ENCODE data around the gene ADORA1. TPM values are rescaled to one million over a fixed set of nuclear protein-coding genes. Genes with fewer than 3 reads are reported as not detected.

ADORA1 gene
- total RNA-seq, 2 experiments from 2014 or later = not detected

DNA sequence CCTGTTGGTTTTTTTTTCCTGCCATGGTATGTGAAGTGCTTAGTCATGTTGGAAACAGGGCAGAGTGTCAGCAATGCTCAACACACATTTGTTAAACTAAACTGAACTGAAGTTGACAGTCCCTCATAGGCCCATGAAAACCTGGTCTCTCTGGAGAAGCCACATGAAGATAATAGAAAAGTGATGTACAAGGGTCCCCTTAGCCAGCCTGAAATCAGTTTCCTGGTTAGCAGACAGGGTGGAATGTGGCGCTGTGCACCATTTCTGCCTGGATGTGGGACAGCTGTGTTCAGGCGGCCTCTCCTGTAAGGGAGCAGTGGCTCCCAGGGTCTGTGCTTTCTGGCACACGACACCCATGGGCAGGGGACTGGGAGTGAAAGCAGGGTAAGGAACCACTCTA lies 68.8 kb downstream of the ADORA1 start:
- no peak overlapping the region for H3K27ac Mint-ChIP-seq
- CTCF ChIA-PET = no interaction called here
- H3K4me3 Mint-ChIP-seq = no peak overlapping the region
- no peak for ATAC-seq
- DNase-seq = no peak
- H3K27me3 Mint-ChIP-seq = peaks cover 28% of the 10 kb centered on the region
- no peaks in the 10 kb centered on the region for H3K9me3 Mint-ChIP-seq (ENCODE audit: low read depth)
- H3K36me3 Mint-ChIP-seq = no peaks in the 10 kb centered on the region
- no peaks in the 10 kb centered on the region for H3K4me1 Mint-ChIP-seq

DNA sequence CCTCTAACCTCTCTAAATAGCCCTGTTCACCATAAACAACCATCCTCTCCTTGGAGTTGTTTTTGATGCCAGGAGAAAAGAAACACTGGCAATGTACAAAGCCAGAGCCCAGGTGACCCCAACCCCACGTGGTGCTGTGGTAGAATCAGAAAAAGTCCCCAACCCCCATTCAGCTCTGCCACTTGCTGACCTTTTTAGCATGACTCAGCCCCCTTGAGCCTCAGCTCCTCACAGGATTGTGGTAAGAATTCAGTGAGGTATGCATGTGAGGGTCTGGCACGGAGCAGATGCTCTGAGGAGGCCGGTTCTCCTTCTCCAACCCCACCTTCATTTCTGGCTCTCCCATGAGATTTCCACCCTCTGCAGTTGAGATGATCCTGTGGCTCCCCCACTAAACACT lies 70.1 kb downstream of the ADORA1 start:
- Mint-ChIP-seq H3K9me3 (ENCODE audit: low read depth) (no peaks in the 10 kb centered on the region), H3K4me3 (no peak overlapping the region), H3K27me3 (peaks cover 29% of the 10 kb centered on the region), H3K36me3 (no peaks in the 10 kb centered on the region), H3K27ac (no peak overlapping the region), H3K4me1 (no peaks in the 10 kb centered on the region)
- ATAC-seq = no peak
- CTCF ChIA-PET = no interaction called here
- DNase-seq = no peak

GRCh38 chr1:203199002-203199401 lies 71.5 kb downstream of the ADORA1 start:
- H3K4me1 Mint-ChIP-seq = no peaks in the 10 kb centered on the region
- no peaks in the 10 kb centered on the region for H3K9me3 Mint-ChIP-seq (ENCODE audit: low read depth)
- no peak for ATAC-seq
- CTCF ChIA-PET = no interaction called here
- DNase-seq = no peak
- no peaks in the 10 kb centered on the region for H3K36me3 Mint-ChIP-seq
- peaks cover 36% of the 10 kb centered on the region for H3K27me3 Mint-ChIP-seq
- H3K4me3 Mint-ChIP-seq = no peak overlapping the region
- no peak overlapping the region for H3K27ac Mint-ChIP-seq

- no peaks in the 10 kb centered on the region for H3K4me1 Mint-ChIP-seq
- no peaks in the 10 kb centered on the region for H3K36me3 Mint-ChIP-seq
- no peak overlapping the region for H3K27ac Mint-ChIP-seq
- ATAC-seq = no peak
- CTCF ChIA-PET = interaction anchor here (1.1 kb wide), 1 partner anchor 15 kb away, joined by 3 read pairs; no protein-coding TSS in a partner anchor
- no peak for DNase-seq
- H3K9me3 Mint-ChIP-seq (ENCODE audit: low read depth) = no peaks in the 10 kb centered on the region
- peaks cover 36% of the 10 kb centered on the region for H3K27me3 Mint-ChIP-seq
- H3K4me3 Mint-ChIP-seq = no peak overlapping the region
Measured at GRCh38 chr1:203199481-203199815, 71.9 kb downstream of the ADORA1 start.

DNA sequence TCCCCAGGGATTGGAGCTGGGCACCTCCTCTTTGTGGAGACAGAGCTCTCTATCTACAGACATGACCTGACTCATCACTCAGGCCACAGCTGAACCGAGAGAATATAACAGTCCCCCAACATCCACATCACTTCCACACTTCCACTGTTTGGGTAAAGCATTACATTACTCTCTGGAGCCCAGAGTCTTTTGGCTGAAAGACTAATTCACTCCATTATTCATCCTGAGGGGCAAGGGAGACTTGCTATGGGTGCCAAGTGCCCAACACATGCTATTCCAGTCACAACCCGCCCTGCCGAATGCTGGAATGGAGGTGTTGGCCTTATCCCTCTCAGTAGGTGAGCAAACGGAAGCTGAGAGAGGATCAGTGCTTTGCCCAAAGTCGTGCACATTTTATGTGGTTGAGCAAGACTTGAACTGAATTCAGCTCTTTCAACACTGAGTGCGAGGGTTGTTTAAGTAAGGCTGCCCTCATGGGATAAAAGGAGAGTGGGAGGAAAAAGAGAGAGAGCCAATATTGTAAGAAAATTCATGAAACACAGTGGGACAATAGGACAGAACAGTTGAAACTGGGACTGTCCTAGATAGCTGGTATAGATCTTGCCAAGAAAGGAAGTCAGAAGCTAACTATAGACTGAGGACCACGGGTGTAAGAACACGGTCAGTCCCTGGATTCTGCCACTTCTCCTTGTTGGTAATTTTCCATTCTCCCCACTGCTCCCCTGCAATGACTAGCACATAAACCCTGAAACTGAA lies 72.5 kb downstream of the ADORA1 start:
- H3K9me3 Mint-ChIP-seq (ENCODE audit: low read depth) = no peaks in the 10 kb centered on the region
- no peak overlapping the region for H3K4me3 Mint-ChIP-seq
- no peaks in the 10 kb centered on the region for H3K4me1 Mint-ChIP-seq
- H3K27me3 Mint-ChIP-seq = peaks cover 36% of the 10 kb centered on the region
- CTCF ChIA-PET = interaction anchor here (1.1 kb wide), 1 partner anchor 14 kb away, joined by 3 read pairs; no protein-coding TSS in a partner anchor
- no peaks in the 10 kb centered on the region for H3K36me3 Mint-ChIP-seq
- DNase-seq = no peak
- H3K27ac Mint-ChIP-seq = no peak overlapping the region
- ATAC-seq = no peak

DNA sequence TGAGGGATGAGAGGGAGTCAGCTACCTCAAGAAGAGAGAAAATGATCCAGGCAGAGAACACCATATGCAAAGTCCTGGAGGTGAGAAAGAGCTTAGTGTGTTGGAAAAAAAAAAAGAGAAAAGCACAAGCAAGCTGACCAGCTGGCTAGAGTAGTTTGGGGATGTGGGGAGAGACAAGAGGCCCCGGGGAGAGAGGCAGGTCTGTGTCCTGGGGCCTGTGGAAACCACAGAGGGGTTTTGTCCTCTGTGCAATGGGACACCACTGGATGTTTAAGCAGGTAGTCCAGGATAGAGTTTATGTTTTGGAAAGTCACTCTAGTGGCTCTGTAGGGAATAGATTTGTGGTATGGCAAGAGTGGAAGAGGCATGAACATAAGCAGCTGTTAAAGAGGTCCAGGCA lies 73.4 kb downstream of the ADORA1 start:
- peaks cover 31% of the 10 kb centered on the region for H3K27me3 Mint-ChIP-seq
- no peaks in the 10 kb centered on the region for H3K4me1 Mint-ChIP-seq
- H3K36me3 Mint-ChIP-seq = no peaks in the 10 kb centered on the region
- no peak overlapping the region for H3K27ac Mint-ChIP-seq
- CTCF ChIA-PET = interaction anchor here (1.3 kb wide), 1 partner anchor 9 kb away, joined by 3 read pairs; no protein-coding TSS in a partner anchor
- no peak overlapping the region for H3K4me3 Mint-ChIP-seq
- DNase-seq (no peak), ATAC-seq (no peak)
- H3K9me3 Mint-ChIP-seq (ENCODE audit: low read depth) = no peaks in the 10 kb centered on the region

DNA sequence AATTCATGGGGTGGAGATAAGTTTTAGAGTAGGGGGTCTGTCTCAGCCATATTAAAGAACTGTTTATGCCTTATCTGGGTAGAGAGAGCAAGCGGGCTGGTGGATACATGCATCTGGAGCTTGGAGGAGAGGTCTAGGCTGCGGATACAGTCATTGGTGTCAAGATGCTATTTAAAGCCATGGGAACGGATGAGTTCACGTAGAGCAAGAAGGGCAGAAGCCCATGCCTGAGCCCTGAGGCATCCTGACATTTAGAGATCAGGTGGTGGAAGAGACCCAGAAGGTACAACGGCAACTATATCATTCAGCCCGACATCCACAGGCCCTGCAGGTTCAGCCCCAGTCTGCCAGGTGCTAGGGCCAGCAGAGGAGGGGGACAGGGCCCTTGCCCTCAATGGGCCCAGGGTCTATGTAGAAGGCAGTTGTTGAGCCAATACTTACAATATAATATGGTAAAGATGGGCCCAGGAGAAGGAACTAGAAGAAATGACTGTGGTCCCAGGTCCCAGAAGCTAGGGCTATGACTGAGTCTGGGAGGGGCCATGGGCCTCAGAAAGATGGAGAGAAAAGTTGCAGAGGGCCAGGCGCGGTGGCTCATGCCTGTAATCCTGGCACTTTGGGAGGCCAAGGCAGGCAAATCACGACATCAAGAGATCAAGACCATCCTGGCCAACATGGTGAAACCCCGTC lies 74.1 kb downstream of the ADORA1 start:
- no peak overlapping the region for H3K27ac Mint-ChIP-seq
- H3K9me3 Mint-ChIP-seq (ENCODE audit: low read depth) = no peaks in the 10 kb centered on the region
- no peaks in the 10 kb centered on the region for H3K36me3 Mint-ChIP-seq
- DNase-seq (no peak), ATAC-seq (no peak)
- peaks cover 28% of the 10 kb centered on the region for H3K27me3 Mint-ChIP-seq
- H3K4me3 Mint-ChIP-seq = no peak overlapping the region
- H3K4me1 Mint-ChIP-seq = no peaks in the 10 kb centered on the region
- CTCF ChIA-PET = interaction anchor here (1.3 kb wide), 1 partner anchor 10 kb away, joined by 3 read pairs; no protein-coding TSS in a partner anchor

- H3K27me3 Mint-ChIP-seq = peaks cover 19% of the 10 kb centered on the region
- ATAC-seq (no peak), DNase-seq (no peak)
Measured at GRCh38 chr1:203202431-203203245, 75.1 kb downstream of the ADORA1 start.

GRCh38 chr1:203204756-203205155 lies 77.2 kb downstream of the ADORA1 start:
- H3K27me3 Mint-ChIP-seq = peaks cover 24% of the 10 kb centered on the region
- no peaks in the 10 kb centered on the region for H3K9me3 Mint-ChIP-seq (ENCODE audit: low read depth)
- no peak for DNase-seq
- H3K4me1 Mint-ChIP-seq = peaks cover 3% of the 10 kb centered on the region
- H3K4me3 Mint-ChIP-seq = no peak overlapping the region
- CTCF ChIA-PET = interaction anchor here (0.9 to 1.7 kb wide), 3 partner anchors 10 to 33 kb away, joined by 3 to 5 read pairs (median 3); no protein-coding TSS in a partner anchor
- H3K27ac Mint-ChIP-seq = no peak overlapping the region
- ATAC-seq = no peak
- no peaks in the 10 kb centered on the region for H3K36me3 Mint-ChIP-seq

More at GRCh38 chr1:203202431-203203245, 75.1 kb downstream of the ADORA1 start:
- H3K4me1 Mint-ChIP-seq = peaks cover 3% of the 10 kb centered on the region
- CTCF ChIA-PET = interaction anchor here (0.9 kb wide), 1 partner anchor 13 kb away, joined by 3 read pairs; no protein-coding TSS in a partner anchor
- no peak overlapping the region for H3K27ac Mint-ChIP-seq
- H3K36me3 Mint-ChIP-seq = no peaks in the 10 kb centered on the region
- H3K9me3 Mint-ChIP-seq (ENCODE audit: low read depth) = no peaks in the 10 kb centered on the region
- no peak overlapping the region for H3K4me3 Mint-ChIP-seq

DNA sequence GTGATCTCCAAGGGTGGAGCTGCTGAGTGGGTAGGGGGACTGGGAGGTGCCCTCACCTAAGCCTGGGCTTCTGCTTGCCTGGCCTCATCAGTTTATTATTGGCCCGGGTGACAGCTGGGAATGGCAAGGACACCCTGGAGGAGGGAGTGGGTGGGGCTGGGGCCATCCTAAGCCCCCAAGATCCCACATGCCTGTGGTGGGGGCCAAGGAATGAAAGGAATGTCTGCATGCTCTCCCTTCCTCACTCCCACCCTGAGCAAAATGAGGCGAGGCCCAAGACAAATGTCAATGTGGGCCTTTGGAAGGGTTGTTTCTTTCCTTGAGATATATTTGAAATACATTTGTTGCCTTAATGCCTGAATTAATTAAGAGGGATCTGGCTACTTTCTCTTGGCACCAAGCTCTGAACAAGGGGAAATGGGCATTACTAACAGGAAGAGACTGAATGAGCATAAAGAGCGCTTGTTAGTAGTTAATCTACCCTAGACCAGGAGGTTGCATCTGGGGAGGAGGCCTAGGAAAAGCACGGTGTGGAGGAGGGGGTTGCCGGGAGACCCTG lies 78.7 kb downstream of the ADORA1 start:
- Mint-ChIP-seq H3K4me3 (no peak overlapping the region), H3K27me3 (peaks cover 24% of the 10 kb centered on the region), H3K27ac (no peak overlapping the region), H3K9me3 (ENCODE audit: low read depth) (no peaks in the 10 kb centered on the region), H3K36me3 (no peaks in the 10 kb centered on the region), H3K4me1 (peaks cover 3% of the 10 kb centered on the region)
- CTCF ChIA-PET = interaction anchor here (1.1 to 1.4 kb wide), 2 partner anchors 10 to 61 kb away, joined by 4 to 5 read pairs; no protein-coding TSS in a partner anchor
- ATAC-seq (no peak), DNase-seq (no peak)

DNA sequence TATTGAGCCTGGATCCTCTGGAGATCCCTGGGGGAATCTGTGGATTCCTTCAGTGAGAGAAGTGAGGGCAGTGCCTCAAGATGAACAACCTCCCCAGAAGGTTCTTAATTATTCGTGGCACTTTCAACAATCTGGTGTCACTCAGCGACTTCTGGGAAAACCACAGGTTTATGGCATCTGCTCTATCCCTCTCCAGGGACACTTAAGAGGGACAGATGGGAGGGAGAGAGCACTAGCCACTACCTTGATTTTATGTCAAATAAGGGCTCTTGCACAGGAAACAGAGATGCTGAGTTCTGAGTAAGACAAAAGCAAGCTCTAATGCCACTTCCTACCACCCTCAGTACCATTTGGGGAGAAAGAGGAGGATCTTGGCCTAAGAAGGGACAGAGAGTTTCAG lies 80.2 kb downstream of the ADORA1 start:
- DNase-seq = no peak
- Mint-ChIP-seq H3K9me3 (ENCODE audit: low read depth) (no peaks in the 10 kb centered on the region), H3K27ac (no peak overlapping the region), H3K27me3 (peaks cover 20% of the 10 kb centered on the region), H3K36me3 (no peaks in the 10 kb centered on the region), H3K4me3 (no peak overlapping the region), H3K4me1 (peaks cover 3% of the 10 kb centered on the region)
- no peak for ATAC-seq
- CTCF ChIA-PET = interaction anchor here (1.1 to 1.8 kb wide), 4 partner anchors 9 to 169 kb away, joined by 4 to 5 read pairs (median 4); no protein-coding TSS in a partner anchor

- Mint-ChIP-seq H3K27me3 (peaks cover 20% of the 10 kb centered on the region), H3K27ac (no peak overlapping the region), H3K9me3 (ENCODE audit: low read depth) (no peaks in the 10 kb centered on the region), H3K4me1 (peaks cover 3% of the 10 kb centered on the region), H3K36me3 (no peaks in the 10 kb centered on the region), H3K4me3 (no peak overlapping the region)
- CTCF ChIA-PET = interaction anchor here (1.1 to 1.8 kb wide), 4 partner anchors 8 to 169 kb away, joined by 4 to 5 read pairs (median 4); no protein-coding TSS in a partner anchor
- no peak for DNase-seq
- no peak for ATAC-seq
Measured at GRCh38 chr1:203208181-203208580, 80.7 kb downstream of the ADORA1 start.

DNA sequence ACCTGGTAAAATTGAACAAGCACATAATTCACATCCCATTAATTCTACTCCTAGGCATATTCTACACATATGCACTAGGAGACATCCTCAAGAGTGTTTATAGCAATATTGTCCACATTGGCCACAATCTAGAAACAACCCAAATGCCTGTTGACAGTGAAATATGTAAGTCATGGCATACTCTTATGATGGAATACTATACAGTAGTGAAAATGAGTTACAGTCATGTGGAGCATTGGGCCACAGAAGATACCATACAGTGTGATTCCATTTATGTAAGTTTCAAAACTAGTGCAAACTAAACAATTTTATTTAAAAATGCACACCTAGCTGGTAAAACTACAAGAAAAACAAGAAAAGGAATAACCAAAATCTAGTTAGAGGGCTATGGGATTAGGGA lies 82.8 kb downstream of the ADORA1 start:
- Mint-ChIP-seq H3K4me3 (no peak overlapping the region), H3K4me1 (peaks cover 3% of the 10 kb centered on the region), H3K9me3 (ENCODE audit: low read depth) (no peaks in the 10 kb centered on the region), H3K27me3 (peaks cover 20% of the 10 kb centered on the region), H3K27ac (no peak overlapping the region), H3K36me3 (no peaks in the 10 kb centered on the region)
- CTCF ChIA-PET = interaction anchor here (1.9 kb wide), 1 partner anchor 57 kb away, joined by 5 read pairs; no protein-coding TSS in a partner anchor
- DNase-seq (no peak), ATAC-seq (no peak)

Data from activated CD8-positive, alpha-beta memory T cell treated with anti-CD3 and anti-CD28 coated beads, Interleukin-2, amount 10 ng/mL, durations not matched to agents 7 days and 5 days (primary cell).